ENCODE data around the gene XPO5. TPM values are rescaled to one million over a fixed set of nuclear protein-coding genes. Genes with fewer than 3 reads are reported as not detected.

XPO5 gene
- polyA plus RNA-seq, 1 donor (not counting 4 experiments of a cell fraction or from before 2014, with no cell fraction given): 49.9 TPM

DNA sequence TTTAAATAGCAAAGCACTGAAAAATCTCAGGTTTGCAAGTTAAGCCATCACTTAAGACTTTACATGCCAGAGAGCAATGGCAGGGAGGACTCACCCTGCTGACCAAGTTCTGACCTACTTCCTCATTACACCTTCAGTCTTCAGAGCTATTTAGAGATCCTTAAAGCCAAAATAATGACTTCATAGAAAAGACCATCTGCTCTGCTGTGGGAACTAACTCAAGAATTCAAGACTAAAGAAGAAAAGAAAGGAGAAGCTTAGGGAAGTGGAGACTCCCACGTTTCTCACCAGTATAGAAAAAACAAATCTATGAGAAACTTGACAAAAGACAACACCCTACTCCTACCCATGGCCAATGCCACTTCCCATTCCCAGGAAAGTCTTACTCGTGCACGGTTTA, 28.6 kb downstream of the XPO5 start:
- H3K4me2 ChIP-seq (ENCODE audit: control insufficient read depth, extremely low read depth, insufficient read depth, low read depth, low read length): no peak overlapping the region
- TF ChIP-seq EZH2 (IDR thresholded peaks at IDR 0.05; ENCODE audit: low read length) (no peak), CTCF (optimal IDR thresholded peaks at IDR 0.05 in 1 of 3, IDR thresholded peaks at IDR 0.05 in 1 of 3, conservative IDR thresholded peaks at IDR 0.05 in 1 of 3; ENCODE audit: extremely low read depth in 1 of 3, insufficient read depth in 2 of 3, low read length in 3 of 3) (no peak)
- dilution Hi-C loops (cut with MboI; ENCODE audit: extremely low pct_ligation_motif_present, low sequenced_read_pairs): no loop called here
- no peak overlapping the region for H3K4me3 ChIP-seq (ENCODE audit: control insufficient read depth in 2 of 3, extremely low read depth in 1 of 3, insufficient read depth in 2 of 3, low read depth in 1 of 3, low read length in 3 of 3)
- H4K20me1 ChIP-seq (ENCODE audit: control insufficient read depth, extremely low read depth, insufficient read depth, low read length): no peaks in the 10 kb centered on the region
- FAIRE-seq: no peak
- H2AFZ ChIP-seq (ENCODE audit: control insufficient read depth, low read length): no peak overlapping the region
- H3K79me2 ChIP-seq (ENCODE audit: control insufficient read depth, insufficient read depth, low read length): no peaks in the 10 kb centered on the region
- no peaks in the 10 kb centered on the region for H3K9me1 ChIP-seq (ENCODE audit: control insufficient read depth, extremely low read depth, insufficient read depth, low read length)
- no peak overlapping the region for H3K9ac ChIP-seq (ENCODE audit: control insufficient read depth, extremely low read depth, insufficient read depth, low read length)
- no peak overlapping the region for H3K27ac ChIP-seq (ENCODE audit: control insufficient read depth, insufficient read depth, low read length)
- H3K27me3 ChIP-seq (ENCODE audit: control insufficient read depth, extremely low read depth, insufficient read depth, low read length): no peaks in the 10 kb centered on the region
- peaks cover 34 to 46% of the 10 kb centered on the region in 2 experiments for H3K36me3 ChIP-seq (ENCODE audit: control insufficient read depth in 2 of 2, extremely low read depth in 1 of 2, insufficient read depth in 2 of 2, low read length in 2 of 2)
- no peaks in the 10 kb centered on the region for H3K4me1 ChIP-seq (ENCODE audit: control insufficient read depth, extremely low read depth, insufficient read depth, low read length)
- no peaks in the 10 kb centered on the region for H3K9me3 ChIP-seq (ENCODE audit: control insufficient read depth, low read depth, low read length)
- DNase-seq (ENCODE audit: low read depth, low spot score): no peak

DNA sequence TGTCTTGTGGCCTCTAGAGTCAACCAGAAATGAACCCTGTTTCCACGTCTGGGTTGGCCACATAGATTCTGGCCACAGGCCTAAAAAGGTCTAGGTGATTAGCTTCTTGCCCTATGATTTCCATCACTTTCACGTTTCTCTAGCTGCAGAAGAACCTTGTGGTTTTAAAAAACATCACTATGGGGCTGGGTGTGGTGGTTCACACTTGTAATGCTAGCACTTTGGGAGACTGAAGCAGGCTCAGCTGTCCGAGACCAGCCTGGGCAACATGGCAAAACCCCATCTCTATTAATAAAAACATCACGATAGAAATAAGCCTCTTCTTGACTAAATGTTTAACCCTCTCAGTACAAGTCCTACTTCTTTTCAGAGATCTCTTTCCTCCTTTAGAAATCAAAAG, 31.4 kb downstream of the XPO5 start:
- Histone ChIP-seq H2AFZ (ENCODE audit: control insufficient read depth, low read length) (no peak overlapping the region), H3K9ac (ENCODE audit: control insufficient read depth, extremely low read depth, insufficient read depth, low read length) (no peak overlapping the region), H3K79me2 (ENCODE audit: control insufficient read depth, insufficient read depth, low read length) (no peaks in the 10 kb centered on the region), H3K36me3 (ENCODE audit: control insufficient read depth in 2 of 2, extremely low read depth in 1 of 2, insufficient read depth in 2 of 2, low read length in 2 of 2) (peaks cover 25 to 31% of the 10 kb centered on the region in 2 experiments), H3K9me3 (ENCODE audit: control insufficient read depth, low read depth, low read length) (no peaks in the 10 kb centered on the region), H3K4me2 (ENCODE audit: control insufficient read depth, extremely low read depth, insufficient read depth, low read depth, low read length) (no peak overlapping the region), H4K20me1 (ENCODE audit: control insufficient read depth, extremely low read depth, insufficient read depth, low read length) (no peaks in the 10 kb centered on the region), H3K9me1 (ENCODE audit: control insufficient read depth, extremely low read depth, insufficient read depth, low read length) (no peaks in the 10 kb centered on the region), H3K27me3 (ENCODE audit: control insufficient read depth, extremely low read depth, insufficient read depth, low read length) (no peaks in the 10 kb centered on the region), H3K4me3 (ENCODE audit: control insufficient read depth in 2 of 3, extremely low read depth in 1 of 3, insufficient read depth in 2 of 3, low read depth in 1 of 3, low read length in 3 of 3) (no peak overlapping the region), H3K4me1 (ENCODE audit: control insufficient read depth, extremely low read depth, insufficient read depth, low read length) (no peaks in the 10 kb centered on the region), H3K27ac (ENCODE audit: control insufficient read depth, insufficient read depth, low read length) (no peak overlapping the region)
- no peak for FAIRE-seq
- no peak for TF ChIP-seq EZH2 (IDR thresholded peaks at IDR 0.05; ENCODE audit: low read length)
- no peak for TF ChIP-seq CTCF (optimal IDR thresholded peaks at IDR 0.05 in 1 of 3, IDR thresholded peaks at IDR 0.05 in 1 of 3, conservative IDR thresholded peaks at IDR 0.05 in 1 of 3; ENCODE audit: extremely low read depth in 1 of 3, insufficient read depth in 2 of 3, low read length in 3 of 3)
- no peak for DNase-seq (ENCODE audit: low read depth, low spot score)
- dilution Hi-C loops (cut with MboI; ENCODE audit: extremely low pct_ligation_motif_present, low sequenced_read_pairs): no loop called here
